Measurements from ENCODE around the gene ELMO1. TPM values are rescaled to one million over a fixed set of nuclear protein-coding genes. Genes with fewer than 3 reads are reported as not detected.

The ELMO1 gene
- total and polyA plus RNA-seq, 2 experiments from 2014 or later: 6.5 to 24.9 TPM

DNA sequence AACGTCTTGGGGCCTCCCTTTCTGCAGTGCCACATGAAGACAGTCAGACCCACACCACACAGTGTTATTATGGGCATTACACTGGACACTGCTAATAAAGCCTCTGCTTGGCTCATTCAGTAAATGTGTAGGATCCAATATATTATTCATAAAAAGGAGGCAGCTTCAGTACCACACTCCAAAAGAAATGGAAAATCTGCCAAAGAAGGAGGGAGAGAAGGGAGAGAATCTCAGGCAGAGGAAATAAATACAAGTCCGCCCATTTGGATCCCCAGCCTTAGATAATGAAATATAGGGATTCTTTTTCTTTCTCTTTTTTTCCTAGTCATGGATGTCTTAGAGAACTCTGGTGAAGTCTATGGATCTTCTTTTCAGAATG, 162.2 kb downstream of the ELMO1 start:
- TF ChIP-seq POLR2AphosphoS5 (IDR thresholded peaks at IDR 0.05; ENCODE audit: low read depth): no peak
- no peak for TF ChIP-seq STAT1 (IDR thresholded peaks at IDR 0.05; ENCODE audit: unreplicated experiment)
- TF ChIP-seq, protein P1, sequence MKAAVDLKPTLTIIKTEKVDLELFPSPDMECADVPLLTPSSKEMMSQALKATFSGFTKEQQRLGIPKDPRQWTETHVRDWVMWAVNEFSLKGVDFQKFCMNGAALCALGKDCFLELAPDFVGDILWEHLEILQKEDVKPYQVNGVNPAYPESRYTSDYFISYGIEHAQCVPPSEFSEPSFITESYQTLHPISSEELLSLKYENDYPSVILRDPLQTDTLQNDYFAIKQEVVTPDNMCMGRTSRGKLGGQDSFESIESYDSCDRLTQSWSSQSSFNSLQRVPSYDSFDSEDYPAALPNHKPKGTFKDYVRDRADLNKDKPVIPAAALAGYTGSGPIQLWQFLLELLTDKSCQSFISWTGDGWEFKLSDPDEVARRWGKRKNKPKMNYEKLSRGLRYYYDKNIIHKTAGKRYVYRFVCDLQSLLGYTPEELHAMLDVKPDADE (IDR thresholded peaks at IDR 0.05): no peak
- TF ChIP-seq, protein P2, sequence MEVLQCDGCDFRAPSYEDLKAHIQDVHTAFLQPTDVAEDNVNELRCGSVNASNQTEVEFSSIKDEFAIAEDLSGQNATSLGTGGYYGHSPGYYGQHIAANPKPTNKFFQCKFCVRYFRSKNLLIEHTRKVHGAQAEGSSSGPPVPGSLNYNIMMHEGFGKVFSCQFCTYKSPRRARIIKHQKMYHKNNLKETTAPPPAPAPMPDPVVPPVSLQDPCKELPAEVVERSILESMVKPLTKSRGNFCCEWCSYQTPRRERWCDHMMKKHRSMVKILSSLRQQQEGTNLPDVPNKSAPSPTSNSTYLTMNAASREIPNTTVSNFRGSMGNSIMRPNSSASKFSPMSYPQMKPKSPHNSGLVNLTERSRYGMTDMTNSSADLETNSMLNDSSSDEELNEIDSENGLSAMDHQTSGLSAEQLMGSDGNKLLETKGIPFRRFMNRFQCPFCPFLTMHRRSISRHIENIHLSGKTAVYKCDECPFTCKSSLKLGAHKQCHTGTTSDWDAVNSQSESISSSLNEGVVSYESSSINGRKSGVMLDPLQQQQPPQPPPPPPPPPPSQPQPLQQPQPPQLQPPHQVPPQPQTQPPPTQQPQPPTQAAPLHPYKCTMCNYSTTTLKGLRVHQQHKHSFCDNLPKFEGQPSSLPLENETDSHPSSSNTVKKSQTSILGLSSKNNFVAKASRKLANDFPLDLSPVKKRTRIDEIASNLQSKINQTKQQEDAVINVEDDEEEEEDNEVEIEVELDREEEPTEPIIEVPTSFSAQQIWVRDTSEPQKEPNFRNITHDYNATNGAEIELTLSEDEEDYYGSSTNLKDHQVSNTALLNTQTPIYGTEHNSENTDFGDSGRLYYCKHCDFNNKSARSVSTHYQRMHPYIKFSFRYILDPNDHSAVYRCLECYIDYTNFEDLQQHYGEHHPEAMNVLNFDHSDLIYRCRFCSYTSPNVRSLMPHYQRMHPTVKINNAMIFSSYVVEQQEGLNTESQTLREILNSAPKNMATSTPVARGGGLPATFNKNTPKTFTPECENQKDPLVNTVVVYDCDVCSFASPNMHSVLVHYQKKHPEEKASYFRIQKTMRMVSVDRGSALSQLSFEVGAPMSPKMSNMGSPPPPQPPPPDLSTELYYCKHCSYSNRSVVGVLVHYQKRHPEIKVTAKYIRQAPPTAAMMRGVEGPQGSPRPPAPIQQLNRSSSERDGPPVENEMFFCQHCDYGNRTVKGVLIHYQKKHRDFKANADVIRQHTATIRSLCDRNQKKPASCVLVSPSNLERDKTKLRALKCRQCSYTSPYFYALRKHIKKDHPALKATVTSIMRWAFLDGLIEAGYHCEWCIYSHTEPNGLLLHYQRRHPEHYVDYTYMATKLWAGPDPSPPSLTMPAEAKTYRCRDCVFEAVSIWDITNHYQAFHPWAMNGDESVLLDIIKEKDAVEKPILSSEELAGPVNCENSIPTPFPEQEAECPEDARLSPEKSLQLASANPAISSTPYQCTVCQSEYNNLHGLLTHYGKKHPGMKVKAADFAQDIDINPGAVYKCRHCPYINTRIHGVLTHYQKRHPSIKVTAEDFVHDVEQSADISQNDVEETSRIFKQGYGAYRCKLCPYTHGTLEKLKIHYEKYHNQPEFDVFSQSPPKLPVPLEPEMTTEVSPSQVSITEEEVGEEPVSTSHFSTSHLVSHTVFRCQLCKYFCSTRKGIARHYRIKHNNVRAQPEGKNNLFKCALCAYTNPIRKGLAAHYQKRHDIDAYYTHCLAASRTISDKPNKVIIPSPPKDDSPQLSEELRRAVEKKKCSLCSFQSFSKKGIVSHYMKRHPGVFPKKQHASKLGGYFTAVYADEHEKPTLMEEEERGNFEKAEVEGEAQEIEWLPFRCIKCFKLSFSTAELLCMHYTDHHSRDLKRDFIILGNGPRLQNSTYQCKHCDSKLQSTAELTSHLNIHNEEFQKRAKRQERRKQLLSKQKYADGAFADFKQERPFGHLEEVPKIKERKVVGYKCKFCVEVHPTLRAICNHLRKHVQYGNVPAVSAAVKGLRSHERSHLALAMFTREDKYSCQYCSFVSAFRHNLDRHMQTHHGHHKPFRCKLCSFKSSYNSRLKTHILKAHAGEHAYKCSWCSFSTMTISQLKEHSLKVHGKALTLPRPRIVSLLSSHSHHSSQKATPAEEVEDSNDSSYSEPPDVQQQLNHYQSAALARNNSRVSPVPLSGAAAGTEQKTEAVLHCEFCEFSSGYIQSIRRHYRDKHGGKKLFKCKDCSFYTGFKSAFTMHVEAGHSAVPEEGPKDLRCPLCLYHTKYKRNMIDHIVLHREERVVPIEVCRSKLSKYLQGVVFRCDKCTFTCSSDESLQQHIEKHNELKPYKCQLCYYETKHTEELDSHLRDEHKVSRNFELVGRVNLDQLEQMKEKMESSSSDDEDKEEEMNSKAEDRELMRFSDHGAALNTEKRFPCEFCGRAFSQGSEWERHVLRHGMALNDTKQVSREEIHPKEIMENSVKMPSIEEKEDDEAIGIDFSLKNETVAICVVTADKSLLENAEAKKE (CRISPR knock-in tag; IDR thresholded peaks at IDR 0.05): no peak
- TF ChIP-seq ZNF331 (CRISPR knock-in tag; IDR thresholded peaks at IDR 0.05; ENCODE audit: low read depth): no peak
- no peak for TF ChIP-seq EZH2 (IDR thresholded peaks at IDR 0.05; ENCODE audit: low read depth, unreplicated experiment)
- no peak for TF ChIP-seq ZNF114 (CRISPR knock-in tag; IDR thresholded peaks at IDR 0.05)
- TF ChIP-seq CREB1 (CRISPR knock-in tag; IDR thresholded peaks at IDR 0.05; ENCODE audit: low read depth): no peak
- no peak for TF ChIP-seq JUNB (IDR thresholded peaks at IDR 0.05; ENCODE audit: unreplicated experiment)
- Histone ChIP-seq H3K4me1 (ENCODE audit: insufficient read depth) (no peaks in the 10 kb centered on the region), H3K4me3 (no peak overlapping the region), H3K4me2 (no peak overlapping the region), H4K20me1 (replicated peaks; ENCODE audit: insufficient read depth) (no peaks in the 10 kb centered on the region), H2AFZ (no peak overlapping the region), H3K36me3 (ENCODE audit: insufficient read depth) (no peaks in the 10 kb centered on the region), H3K27ac (ENCODE audit: low read depth) (no peak overlapping the region), H3K79me2 (replicated peaks; ENCODE audit: insufficient read depth) (no peaks in the 10 kb centered on the region), H3K27me3 (ENCODE audit: insufficient read depth) (no peaks in the 10 kb centered on the region), H3K9me2 (ENCODE audit: insufficient read depth) (peaks cover 3% of the 10 kb centered on the region; the same call in 1 of the 2 replicates), H3F3A (replicated peaks; ENCODE audit: low read depth) (no peaks in the 10 kb centered on the region)
- ATAC-seq: no peak
- peaks cover 2% of the 10 kb centered on the region for H3K27me3 Mint-ChIP-seq (ENCODE audit: insufficient read depth, low read depth, poor library complexity)
- H3K4me1 Mint-ChIP-seq: peaks cover 28% of the 10 kb centered on the region
- H3K4me3 Mint-ChIP-seq: no peak overlapping the region
- no peak for DNase-seq (ENCODE audit: low spot score)
- peaks cover 8% of the 10 kb centered on the region for H3K36me3 Mint-ChIP-seq (ENCODE audit: low read depth)
- peaks cover 9% of the 10 kb centered on the region for H3K9me3 Mint-ChIP-seq
- no peak overlapping the region for H3K27ac Mint-ChIP-seq

Data from GM23338 (cell line).